Measurements from ENCODE around the gene PCDH12.

PCDH12 gene

GRCh38 chr5:141909212-141909611, 48.8 kb downstream of the PCDH12 start:
- no peak for DNase-seq (ENCODE audit: low spot score)
- FAIRE-seq, result no peak

DNA sequence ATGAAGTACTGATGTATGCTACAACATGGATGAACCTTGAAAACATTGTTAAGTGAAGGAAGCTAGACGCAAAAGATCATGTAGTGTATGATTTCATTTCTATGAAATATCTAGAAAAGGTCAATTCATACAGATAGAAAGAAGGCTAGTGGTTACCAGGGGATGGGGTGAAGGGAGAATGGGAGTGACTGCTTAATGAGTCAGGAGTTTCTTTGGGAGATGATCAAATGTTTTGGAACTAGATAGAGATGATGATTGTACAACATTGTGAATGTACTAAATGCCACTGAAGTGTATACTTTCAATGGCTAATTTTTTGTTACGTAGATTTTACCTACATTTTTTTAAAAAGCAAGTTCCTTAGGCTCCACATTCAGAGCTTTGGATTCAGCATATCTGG, 49.2 kb downstream of the PCDH12 start:
- FAIRE-seq (no peak), DNase-seq (ENCODE audit: low spot score) (no peak)

DNA sequence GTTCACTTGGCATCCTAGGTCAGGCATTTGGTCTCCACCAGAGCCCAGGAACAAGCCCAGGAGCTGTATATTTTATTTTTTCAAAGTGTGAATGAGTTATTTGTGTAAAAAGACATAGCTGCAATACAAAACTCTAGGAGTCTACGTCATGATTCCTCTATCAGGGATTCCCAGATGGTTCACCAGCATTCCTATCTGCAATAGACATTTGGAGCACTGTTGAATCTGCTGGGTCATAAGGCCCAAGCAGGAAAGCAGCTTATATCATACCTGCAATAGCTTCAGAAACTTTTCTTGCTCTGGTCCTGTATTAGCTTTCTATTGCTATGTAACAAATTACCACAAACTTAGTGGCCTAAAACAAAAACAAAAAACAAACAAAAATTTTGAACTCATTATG, 51.0 kb downstream of the PCDH12 start:
- no peak for DNase-seq (ENCODE audit: low spot score)
- FAIRE-seq, result no peak

- FAIRE-seq (no peak), DNase-seq (ENCODE audit: low spot score) (no peak)
These were observed 51.5 kb downstream of the PCDH12 start for GRCh38 chr5:141906517-141906916.

- no peak for FAIRE-seq
- DNase-seq (ENCODE audit: low spot score), result no peak
These were observed 53.5 kb downstream of the PCDH12 start for GRCh38 chr5:141904551-141904950.

DNA sequence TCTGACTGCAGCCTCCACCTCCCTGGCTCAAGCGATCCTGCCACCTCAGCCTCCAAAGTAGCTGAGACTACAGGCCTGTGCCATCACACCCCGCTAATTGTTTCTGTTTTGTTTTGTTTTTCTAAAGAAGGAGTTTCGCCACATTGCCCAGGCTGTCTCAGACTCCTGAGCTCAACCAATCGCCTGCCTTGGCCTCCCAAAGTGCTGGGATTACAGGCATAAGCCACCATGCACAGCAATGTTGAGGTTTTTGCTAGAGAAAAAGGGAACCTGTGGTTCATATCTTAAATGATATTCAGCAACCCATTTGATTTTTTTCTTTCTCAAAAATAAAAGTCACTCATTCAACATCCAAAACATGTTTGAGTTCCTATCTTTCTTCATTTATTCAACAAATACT, 54.7 kb downstream of the PCDH12 start:
- DNase-seq (ENCODE audit: low spot score) (no peak), FAIRE-seq (no peak)

DNA sequence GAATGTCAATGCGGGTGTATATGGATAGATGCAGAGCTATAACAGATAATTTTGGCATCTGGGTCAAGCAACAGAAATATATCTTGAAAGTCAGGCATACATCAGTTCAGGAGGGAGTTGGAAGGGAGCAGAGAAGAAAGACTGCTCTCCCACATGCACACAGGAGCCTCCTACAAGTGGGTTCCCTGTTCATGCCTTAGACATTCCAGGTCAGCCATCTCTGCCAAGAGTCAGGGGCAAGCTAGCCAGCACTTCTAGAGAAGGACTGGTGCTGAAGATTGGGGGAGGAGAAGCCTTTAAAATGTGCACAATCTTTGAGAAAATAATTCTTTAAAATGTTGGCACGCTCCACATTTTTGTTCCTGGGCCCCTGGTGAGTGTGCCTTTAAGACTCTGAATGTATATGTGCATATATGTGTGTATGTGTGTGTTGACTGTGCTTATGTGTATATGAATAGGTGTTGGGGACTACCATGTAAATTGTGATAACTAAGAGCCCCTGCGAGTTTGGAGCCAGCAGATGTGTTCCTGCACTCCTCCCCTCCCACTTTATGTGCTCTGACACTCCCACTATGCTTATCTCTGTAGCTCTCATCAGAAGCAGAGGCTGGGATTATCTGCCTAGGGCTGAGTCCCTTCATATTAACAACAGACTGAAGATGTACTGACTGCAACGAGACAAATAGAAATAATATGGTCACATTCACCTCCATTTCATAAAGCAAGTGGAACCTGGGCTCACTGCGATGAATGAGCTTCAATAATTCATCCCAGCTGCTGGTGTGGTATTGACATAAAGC, 55.8 kb downstream of the PCDH12 start:
- no peak for DNase-seq (ENCODE audit: low spot score)

DNA sequence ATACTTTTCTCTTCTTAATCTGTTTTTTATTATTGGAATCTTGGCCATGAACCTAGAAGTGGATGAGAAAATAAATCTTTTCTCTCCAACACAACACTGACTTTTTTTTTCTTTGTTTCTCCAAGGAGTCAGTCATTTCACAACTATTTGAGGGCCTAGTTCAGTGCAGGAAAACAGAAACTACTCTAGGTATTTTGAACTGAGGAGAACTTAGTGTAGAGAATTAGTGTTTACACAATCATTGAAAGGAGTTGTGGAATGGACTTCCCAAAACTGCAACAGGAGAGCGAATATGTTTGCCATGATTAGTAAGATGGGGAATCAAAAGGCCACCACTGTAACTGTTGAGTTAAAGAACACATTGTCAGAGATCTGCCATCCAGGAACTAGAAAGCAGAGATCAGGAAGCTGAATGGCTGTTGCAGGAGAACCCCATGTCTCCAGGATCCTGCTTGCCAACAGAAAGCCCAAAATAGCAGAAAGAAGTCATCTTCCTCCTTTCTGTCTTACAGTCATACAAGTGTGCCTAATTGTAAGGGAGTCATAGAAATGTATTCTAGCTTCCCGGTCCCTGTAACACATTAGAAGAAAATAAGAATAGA, 59.5 kb downstream of the PCDH12 start:
- no peak for FAIRE-seq
- no peak for DNase-seq (ENCODE audit: low spot score)

More for the DNA sequence above, 55.8 kb downstream of the PCDH12 start:
- FAIRE-seq, result no peak

DNA sequence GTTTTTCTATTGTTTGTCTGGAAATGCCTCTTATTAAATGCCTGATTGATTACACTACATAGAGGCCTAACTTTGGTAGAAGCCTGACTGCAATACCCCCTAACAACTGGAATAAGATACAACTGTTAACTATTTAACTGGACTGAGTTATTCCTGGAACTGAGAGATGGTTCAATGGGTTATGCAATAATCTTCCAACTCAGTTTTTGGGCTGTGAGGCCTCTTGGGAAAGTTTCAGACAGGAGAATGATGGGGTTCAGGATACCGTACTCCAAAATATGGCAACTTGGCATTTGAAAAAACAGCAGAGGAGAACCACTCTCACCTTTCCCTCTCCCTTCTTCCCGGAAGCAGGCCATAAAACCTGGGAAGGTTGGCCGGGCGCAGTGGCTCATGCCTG, 60.6 kb downstream of the PCDH12 start:
- DNase-seq (ENCODE audit: low spot score), result no peak
- no peak for FAIRE-seq
